Right ventricle myocardium inferior (tissue), 1 donor: Measurements from ENCODE around the gene ANKRD17. TPM values are rescaled to one million over a fixed set of nuclear protein-coding genes. Genes with fewer than 3 reads are reported as not detected.
A peak's percentile ranks its signal among the peaks of the same experiment; 100 is the strongest.
"Not testable (repeated sequence)": the region's sequence is repeated elsewhere in the genome, so short reads cannot be mapped to it uniquely, and the experiment has no call there.

Source experiments
- ATAC-seq: fragments of 200-7000 bp; cut with Tn5 transposase; one replicate; pipeline ENCODE4 v1.9.1; 2020; ENCODE audit warnings: mild to moderate bottlenecking, moderate library complexity
- DNase-seq: peaks from one replicate; pipeline ENCODE4 v3.0.0; 2021; ENCODE audit errors: missing footprints
- intact Hi-C: fragments of 100-400 bp; cut with DNase I; formaldehyde crosslinking; loops from one replicate; pipeline ENCODE4 v1.11.0; 2022
- long read RNA-seq: library from polyadenylated mRNA; unstranded; transcript quantifications from one replicate; pipeline ENCODE4 v2.0.0, GENCODE V29; 2021
- total RNA-seq: library from RNA; stranded (reverse); fragmentation: NEBNext Ultra II Directional; extraction: Animal tissue kit (Norgen Biotek cat#: 25700); gene quantifications from one replicate; pipeline ENCODE4 v1.2.1, GENCODE V29; 2021
- donor health status: DM: no; HTN: yes; CAD: no; lungs with severe emphysema.

ANKRD17 gene, protein sequence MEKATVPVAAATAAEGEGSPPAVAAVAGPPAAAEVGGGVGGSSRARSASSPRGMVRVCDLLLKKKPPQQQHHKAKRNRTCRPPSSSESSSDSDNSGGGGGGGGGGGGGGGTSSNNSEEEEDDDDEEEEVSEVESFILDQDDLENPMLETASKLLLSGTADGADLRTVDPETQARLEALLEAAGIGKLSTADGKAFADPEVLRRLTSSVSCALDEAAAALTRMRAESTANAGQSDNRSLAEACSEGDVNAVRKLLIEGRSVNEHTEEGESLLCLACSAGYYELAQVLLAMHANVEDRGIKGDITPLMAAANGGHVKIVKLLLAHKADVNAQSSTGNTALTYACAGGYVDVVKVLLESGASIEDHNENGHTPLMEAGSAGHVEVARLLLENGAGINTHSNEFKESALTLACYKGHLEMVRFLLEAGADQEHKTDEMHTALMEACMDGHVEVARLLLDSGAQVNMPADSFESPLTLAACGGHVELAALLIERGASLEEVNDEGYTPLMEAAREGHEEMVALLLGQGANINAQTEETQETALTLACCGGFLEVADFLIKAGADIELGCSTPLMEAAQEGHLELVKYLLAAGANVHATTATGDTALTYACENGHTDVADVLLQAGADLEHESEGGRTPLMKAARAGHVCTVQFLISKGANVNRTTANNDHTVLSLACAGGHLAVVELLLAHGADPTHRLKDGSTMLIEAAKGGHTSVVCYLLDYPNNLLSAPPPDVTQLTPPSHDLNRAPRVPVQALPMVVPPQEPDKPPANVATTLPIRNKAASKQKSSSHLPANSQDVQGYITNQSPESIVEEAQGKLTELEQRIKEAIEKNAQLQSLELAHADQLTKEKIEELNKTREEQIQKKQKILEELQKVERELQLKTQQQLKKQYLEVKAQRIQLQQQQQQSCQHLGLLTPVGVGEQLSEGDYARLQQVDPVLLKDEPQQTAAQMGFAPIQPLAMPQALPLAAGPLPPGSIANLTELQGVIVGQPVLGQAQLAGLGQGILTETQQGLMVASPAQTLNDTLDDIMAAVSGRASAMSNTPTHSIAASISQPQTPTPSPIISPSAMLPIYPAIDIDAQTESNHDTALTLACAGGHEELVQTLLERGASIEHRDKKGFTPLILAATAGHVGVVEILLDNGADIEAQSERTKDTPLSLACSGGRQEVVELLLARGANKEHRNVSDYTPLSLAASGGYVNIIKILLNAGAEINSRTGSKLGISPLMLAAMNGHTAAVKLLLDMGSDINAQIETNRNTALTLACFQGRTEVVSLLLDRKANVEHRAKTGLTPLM (N-terminal part only)
- total RNA-seq = 50.7 TPM
- long read RNA-seq, partial matches to known transcripts = 21 of 26 reads
- long read RNA-seq, other reads (novel, unspliced or antisense) = 5 of 26 reads

- DNase-seq (peak; percentile 96), ATAC-seq (peak; percentile 92)
- intact Hi-C loops = loop anchor here (1.0 to 5.0 kb wide), 3 partner anchors 37 to 190 kb away; partner anchors contain the start of gene COX18
These were observed at the start of gene ANKRD17 for GRCh38 chr4:73258686-73259570. Gene ANKRD17, minus strand, starts transcription at chr4:73258798. Its CDS starts 130 bp downstream, at chr4:73258668.

- intact Hi-C loops = no loop called here
- ATAC-seq (no peak), DNase-seq (no peak)
These were observed 49.7 kb upstream of the ANKRD17 start for GRCh38 chr4:73308286-73308685.

DNA sequence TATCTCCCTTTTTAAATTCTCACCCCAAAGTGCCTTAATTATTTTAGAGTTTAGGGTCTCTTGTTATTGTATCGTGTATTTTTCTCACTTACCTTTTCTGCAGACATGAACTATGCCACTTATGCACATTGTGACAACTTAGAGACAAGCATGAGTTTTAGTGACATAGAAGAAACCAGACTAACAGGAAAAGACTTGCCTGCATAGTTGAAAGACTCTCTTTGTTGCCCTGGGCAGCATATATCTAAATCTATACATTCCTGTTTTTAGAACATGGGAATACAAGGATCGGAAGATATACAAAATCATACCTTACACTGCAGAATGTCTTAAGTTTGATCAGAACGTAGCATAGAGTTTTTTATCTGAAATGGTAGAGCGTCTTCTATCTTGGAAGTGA is 45.1 kb upstream of the ANKRD17 start:
- no peak for DNase-seq
- intact Hi-C loops = no loop called here
- ATAC-seq = no peak

- ATAC-seq (no peak), DNase-seq (no peak)
- intact Hi-C loops = no loop called here
These were observed 41.1 kb upstream of the ANKRD17 start for GRCh38 chr4:73299548-73300280.

GRCh38 chr4:73292661-73293060 is 34.1 kb upstream of the ANKRD17 start:
- not testable (repeated sequence) for ATAC-seq

DNA sequence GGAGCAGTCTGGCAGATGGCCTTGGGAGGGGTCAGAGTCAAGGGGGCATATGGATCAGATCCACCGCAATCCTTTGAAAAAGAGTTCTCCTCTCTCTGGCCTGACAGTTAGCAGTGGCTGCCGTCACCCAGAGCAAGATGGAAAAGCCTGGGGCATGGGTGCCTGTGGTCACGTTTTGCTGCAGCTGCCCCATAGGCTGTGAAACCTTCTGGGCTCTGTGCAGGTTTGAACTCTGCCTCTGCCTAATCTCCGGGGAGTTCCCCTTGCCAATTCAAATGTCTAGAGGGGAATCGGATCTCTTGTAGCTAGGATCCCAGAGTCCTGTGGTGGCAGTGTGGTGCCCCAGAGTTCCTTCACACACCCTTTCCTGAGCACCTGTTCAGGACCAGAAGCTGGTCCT is 23.4 kb upstream of the ANKRD17 start:
- ATAC-seq (no peak), DNase-seq (no peak)
- intact Hi-C loops = no loop called here

More at GRCh38 chr4:73292661-73293060, 34.1 kb upstream of the ANKRD17 start:
- DNase-seq, intact Hi-C loops: not testable (repeated sequence)

DNA sequence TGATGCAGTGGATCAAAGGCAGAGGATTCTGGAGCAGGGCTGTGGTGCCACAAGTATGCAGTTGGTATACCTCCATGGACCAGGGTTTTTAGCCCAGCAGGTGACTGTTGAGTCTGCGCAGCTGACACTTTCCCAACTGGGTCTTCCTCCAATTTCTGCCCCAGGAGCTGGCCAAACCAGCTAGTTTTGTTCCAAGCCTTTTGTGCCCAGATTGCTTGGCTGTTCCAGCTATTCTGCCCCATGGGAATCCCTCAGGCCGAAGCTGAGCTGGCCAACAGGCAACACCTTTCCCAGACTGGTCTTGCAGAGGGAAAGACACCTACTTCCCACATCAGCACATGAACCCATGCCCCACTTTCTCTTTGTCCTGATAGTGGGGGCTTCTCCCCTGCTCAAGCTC is 22.8 kb upstream of the ANKRD17 start:
- intact Hi-C loops = no loop called here
- DNase-seq (no peak), ATAC-seq (no peak)

DNA sequence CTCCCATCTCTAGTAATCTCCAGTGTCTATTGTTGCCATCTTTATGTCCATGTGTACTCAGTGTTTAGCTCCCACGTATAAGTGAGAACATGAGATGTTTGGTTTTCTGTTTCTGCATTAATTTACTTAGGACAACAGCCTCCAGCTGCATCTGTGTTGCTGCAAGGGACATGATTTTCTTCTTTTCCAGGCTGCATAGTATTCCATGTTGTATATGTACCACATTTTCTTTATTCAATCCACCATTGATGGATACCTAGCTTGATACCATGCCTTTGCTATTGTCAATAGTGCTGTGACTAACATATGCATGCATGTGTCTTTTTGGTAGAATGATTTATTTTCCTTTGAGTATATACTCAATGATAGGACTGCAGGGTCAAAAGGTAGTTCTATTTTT is 18.6 kb upstream of the ANKRD17 start:
- intact Hi-C loops = no loop called here

GRCh38 chr4:73275318-73275654 is 16.7 kb upstream of the ANKRD17 start:
- DNase-seq (no peak), ATAC-seq (no peak)
- intact Hi-C loops = no loop called here

More for the DNA sequence above, 18.6 kb upstream of the ANKRD17 start:
- DNase-seq (no peak), ATAC-seq (no peak)

DNA sequence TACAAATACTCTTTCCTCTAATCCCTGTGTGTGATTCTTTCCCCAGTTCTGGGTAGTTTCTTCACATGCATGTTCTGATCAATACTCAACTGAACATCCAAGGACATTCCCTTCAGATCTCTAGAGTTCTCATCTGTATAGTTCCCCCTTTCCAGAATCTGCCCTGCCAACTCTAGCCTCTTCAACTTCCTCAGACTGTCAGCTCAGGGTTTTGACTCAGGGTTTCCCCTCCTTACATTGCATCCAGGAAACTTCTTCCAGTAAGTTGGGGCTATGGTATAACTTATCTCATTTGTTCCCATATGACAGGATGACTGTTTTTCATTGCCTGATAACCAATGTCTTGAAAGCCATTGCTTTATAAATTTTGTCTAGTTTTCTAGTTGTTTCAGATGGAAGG is 14.2 kb upstream of the ANKRD17 start:
- no peak for ATAC-seq
- DNase-seq = no peak
- intact Hi-C loops = no loop called here

DNA sequence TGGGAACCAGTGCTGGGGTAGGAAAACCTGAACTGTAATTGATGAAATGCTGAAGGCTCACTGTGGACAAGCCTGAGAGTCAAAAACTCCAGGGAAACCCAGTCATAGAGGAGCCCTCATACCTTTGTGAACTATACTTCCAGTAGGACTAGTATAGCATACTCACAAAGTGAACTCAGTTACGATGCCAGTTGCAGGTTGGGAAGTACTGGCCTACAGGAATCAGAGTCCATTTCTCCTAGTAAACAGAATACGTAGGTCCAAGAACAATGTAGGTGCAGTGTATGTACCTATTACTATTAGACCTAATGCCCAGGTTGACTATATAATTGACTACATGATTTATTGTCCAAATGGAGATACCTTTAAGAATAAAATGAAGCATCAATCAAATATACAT is 8.5 kb upstream of the ANKRD17 start:
- intact Hi-C loops = no loop called here
- ATAC-seq (no peak), DNase-seq (no peak)

GRCh38 chr4:73259571-73260090 is 1.0 kb upstream of the ANKRD17 start:
- intact Hi-C loops = loop anchor here (5.0 kb wide), 2 partner anchors 37 to 132 kb away; no protein-coding TSS in a partner anchor
- ATAC-seq (no peak), DNase-seq (no peak)

- intact Hi-C loops = loop anchor here (1.0 to 5.0 kb wide), 3 partner anchors 36 to 189 kb away; partner anchors contain the start of gene COX18
- no peak for DNase-seq
- ATAC-seq = no peak
These were observed 237 bp downstream of the ANKRD17 start for GRCh38 chr4:73258436-73258685.

GRCh38 chr4:73257651-73258435 is 755 bp downstream of the ANKRD17 start:
- ATAC-seq (no peak), DNase-seq (peak; percentile 78)
- intact Hi-C loops = loop anchor here (1.0 to 5.0 kb wide), 3 partner anchors 36 to 189 kb away; partner anchors contain the start of gene COX18

DNA sequence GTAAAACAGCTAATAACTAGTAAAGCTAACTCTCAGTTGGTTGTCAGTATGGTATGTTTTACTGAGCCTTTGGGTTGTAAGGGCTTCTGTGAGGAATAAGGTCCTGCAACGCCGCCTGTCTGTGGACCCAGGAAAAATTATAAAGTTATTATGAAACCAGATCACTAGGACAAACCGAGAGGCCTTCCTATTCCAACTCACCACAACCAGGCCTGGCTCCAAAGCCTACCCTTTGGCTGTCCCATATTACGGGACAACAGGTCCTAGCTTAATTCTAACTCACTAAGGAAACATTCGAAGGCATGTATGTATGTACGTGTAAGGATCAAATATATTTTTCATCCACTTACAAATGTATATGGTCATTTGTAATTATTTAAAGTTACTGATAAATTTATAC is 1.4 kb downstream of the ANKRD17 start:
- peak; percentile 66 for ATAC-seq
- DNase-seq = peak; percentile 75
- intact Hi-C loops = loop anchor here (5.0 kb wide), 2 partner anchors 35 to 130 kb away; no protein-coding TSS in a partner anchor

- not testable (repeated sequence) for DNase-seq, ATAC-seq
These were observed 2.8 kb downstream of the ANKRD17 start for GRCh38 chr4:73255847-73256246.

More at GRCh38 chr4:73255847-73256246, 2.8 kb downstream of the ANKRD17 start:
- intact Hi-C loops = loop anchor here (5.0 kb wide), 2 partner anchors 34 to 129 kb away; no protein-coding TSS in a partner anchor
